Stimulated activated naive CD8-positive, alpha-beta T cell treated with anti-CD3 and anti-CD28 coated beads, Interleukin-15, amount 100 ng/mL, for 72 hours (primary cell): ENCODE data around the gene ARRDC3.
"Not testable (repeated sequence)": the region's sequence is repeated elsewhere in the genome, so short reads cannot be mapped to it uniquely, and the experiment has no call there.

Source experiments
- ATAC-seq: fragments of 150-1000 bp; cut with Tn5 transposase; 2 replicates; pipeline ENCODE4 v1.10.0; 2021; ENCODE audit warnings: mild to moderate bottlenecking, moderate library complexity
- DNase-seq, 2 donors: peaks; one replicate each; pipeline ENCODE4 v3.0.0; 2021 to 2022
- H3K27ac Mint-ChIP-seq, 2 donors: one replicate each; pipeline ENCODE4 v1.8.0; 2022; ENCODE audit warnings: mild to moderate bottlenecking in 2 of 2, mixed read lengths in 2 of 2, moderate library complexity in 2 of 2
- H3K27me3 Mint-ChIP-seq: one replicate; pipeline ENCODE4 v1.8.0; 2022; ENCODE audit warnings: mixed read lengths
- H3K4me1 Mint-ChIP-seq: one replicate; pipeline ENCODE4 v1.8.0; 2022; ENCODE audit warnings: mild to moderate bottlenecking, mixed read lengths
- H3K4me3 Mint-ChIP-seq, 2 donors: one replicate each; pipeline ENCODE4 v1.8.0; 2022; ENCODE audit warnings: mild to moderate bottlenecking in 2 of 2, mixed read lengths in 2 of 2, moderate library complexity in 1 of 2
- H3K9me3 Mint-ChIP-seq, 2 donors: one replicate each; pipeline ENCODE4 v1.8.0; 2022; ENCODE audit warnings: mixed read lengths in 2 of 2

Gene ARRDC3

GRCh38 chr5:91401175-91401574 is 18.1 kb upstream of the ARRDC3 start:
- H3K4me3 Mint-ChIP-seq, result no peak overlapping the region
- no peak overlapping the region for H3K27ac Mint-ChIP-seq
- no peak for ATAC-seq
- H3K9me3 Mint-ChIP-seq, result no peaks in the 10 kb centered on the region
- H3K4me1 Mint-ChIP-seq, result peaks cover 12% of the 10 kb centered on the region
- DNase-seq, result no peak
- H3K27me3 Mint-ChIP-seq, result no peaks in the 10 kb centered on the region

- H3K4me3 Mint-ChIP-seq, result peak overlapping the region in 1 of 2 donors; percentile 49
- no peaks in the 10 kb centered on the region for H3K9me3 Mint-ChIP-seq
- no peak for ATAC-seq
Measured at GRCh38 chr5:91397791-91398190, 14.7 kb upstream of the ARRDC3 start.

GRCh38 chr5:91390268-91390667 is 7.2 kb upstream of the ARRDC3 start:
- ATAC-seq (no peak), DNase-seq (no peak)
- H3K27ac Mint-ChIP-seq, result no peak overlapping the region
- H3K4me3 Mint-ChIP-seq, result no peak overlapping the region
- H3K4me1 Mint-ChIP-seq, result no peaks in the 10 kb centered on the region
- H3K27me3 Mint-ChIP-seq, result no peaks in the 10 kb centered on the region
- H3K9me3 Mint-ChIP-seq, result peaks cover 0 to 4% of the 10 kb centered on the region in 2 donors

More at GRCh38 chr5:91397791-91398190, 14.7 kb upstream of the ARRDC3 start:
- peaks cover 12% of the 10 kb centered on the region for H3K4me1 Mint-ChIP-seq
- H3K27me3 Mint-ChIP-seq, result no peaks in the 10 kb centered on the region
- peak overlapping the region in 1 of 2 donors; percentile 77 for H3K27ac Mint-ChIP-seq
- DNase-seq, result no peak

GRCh38 chr5:91389555-91389954 is 6.4 kb upstream of the ARRDC3 start:
- not testable (repeated sequence) for H3K4me1 Mint-ChIP-seq, H3K27ac Mint-ChIP-seq, ATAC-seq, H3K9me3 Mint-ChIP-seq, DNase-seq, H3K4me3 Mint-ChIP-seq, H3K27me3 Mint-ChIP-seq

- Mint-ChIP-seq H3K4me1 (peaks cover 11% of the 10 kb centered on the region), H3K9me3 (peaks cover 0 to 4% of the 10 kb centered on the region in 2 donors), H3K27ac (no peak overlapping the region), H3K4me3 (no peak overlapping the region), H3K27me3 (no peaks in the 10 kb centered on the region)
- DNase-seq, result no peak
- ATAC-seq, result no peak
Measured at GRCh38 chr5:91388362-91388761, 5.2 kb upstream of the ARRDC3 start.

- Mint-ChIP-seq H3K9me3 (peaks cover 0 to 4% of the 10 kb centered on the region in 2 donors), H3K27me3 (no peaks in the 10 kb centered on the region), H3K27ac (no peak overlapping the region), H3K4me1 (peaks cover 11% of the 10 kb centered on the region), H3K4me3 (no peak overlapping the region)
- ATAC-seq, result no peak
- no peak for DNase-seq
Measured at GRCh38 chr5:91386120-91386519, 3.0 kb upstream of the ARRDC3 start.

GRCh38 chr5:91385596-91385995 is 2.5 kb upstream of the ARRDC3 start:
- H3K4me1 Mint-ChIP-seq, result peaks cover 11% of the 10 kb centered on the region
- not testable (repeated sequence) for H3K27me3 Mint-ChIP-seq, DNase-seq, ATAC-seq, H3K9me3 Mint-ChIP-seq, H3K4me3 Mint-ChIP-seq, H3K27ac Mint-ChIP-seq

- H3K27ac Mint-ChIP-seq, result peak overlapping the region in 1 of 2 donors; percentile 1
- peak; percentile 33 to 37 for DNase-seq
- no peaks in the 10 kb centered on the region for H3K27me3 Mint-ChIP-seq
Measured at GRCh38 chr5:91384671-91385430, 1.7 kb upstream of the ARRDC3 start.

GRCh38 chr5:91383956-91384300 is 811 bp upstream of the ARRDC3 start:
- ATAC-seq, result no peak
- Mint-ChIP-seq H3K9me3 (no peaks in the 10 kb centered on the region), H3K4me3 (peak overlapping the region; percentile 89 to 97), H3K4me1 (peaks cover 11% of the 10 kb centered on the region), H3K27ac (peak overlapping the region; percentile 99), H3K27me3 (no peaks in the 10 kb centered on the region)
- peak in 1 of 2 donors; percentile 25 for DNase-seq

More at GRCh38 chr5:91384671-91385430, 1.7 kb upstream of the ARRDC3 start:
- H3K9me3 Mint-ChIP-seq, result peaks cover 0 to 4% of the 10 kb centered on the region in 2 donors
- H3K4me1 Mint-ChIP-seq, result peaks cover 11% of the 10 kb centered on the region
- H3K4me3 Mint-ChIP-seq, result peak overlapping the region; percentile 89 to 97
- ATAC-seq, result no peak

GRCh38 chr5:91382530-91383026 is 539 bp downstream of the ARRDC3 start:
- Mint-ChIP-seq H3K27me3 (no peaks in the 10 kb centered on the region), H3K27ac (peak overlapping the region; percentile 99), H3K9me3 (no peaks in the 10 kb centered on the region), H3K4me1 (peaks cover 17% of the 10 kb centered on the region), H3K4me3 (peak overlapping the region; percentile 89 to 97)
- no peak for ATAC-seq
- peak; percentile 19 to 38 for DNase-seq

- ATAC-seq, result no peak
- DNase-seq, result peak; percentile 51 to 74
- Mint-ChIP-seq H3K9me3 (no peaks in the 10 kb centered on the region), H3K4me3 (peak overlapping the region; percentile 89 to 97), H3K4me1 (peaks cover 25% of the 10 kb centered on the region), H3K27me3 (no peaks in the 10 kb centered on the region), H3K27ac (peak overlapping the region; percentile 99)
Measured at GRCh38 chr5:91381774-91382359, 1.2 kb downstream of the ARRDC3 start.

GRCh38 chr5:91381239-91381773 is 1.8 kb downstream of the ARRDC3 start:
- DNase-seq, result no peak
- Mint-ChIP-seq H3K4me1 (peaks cover 26% of the 10 kb centered on the region), H3K27me3 (no peaks in the 10 kb centered on the region)

GRCh38 chr5:91380491-91381238 is 2.5 kb downstream of the ARRDC3 start:
- peak overlapping the region; percentile 89 to 97 for H3K4me3 Mint-ChIP-seq
- peak overlapping the region; percentile 99 for H3K27ac Mint-ChIP-seq
- H3K27me3 Mint-ChIP-seq, result no peaks in the 10 kb centered on the region
- peaks cover 26% of the 10 kb centered on the region for H3K4me1 Mint-ChIP-seq
- H3K9me3 Mint-ChIP-seq, result no peaks in the 10 kb centered on the region
- peak; percentile 64 for ATAC-seq
- DNase-seq, result peak; percentile 87 to 94

More at GRCh38 chr5:91381239-91381773, 1.8 kb downstream of the ARRDC3 start:
- H3K27ac Mint-ChIP-seq, result peak overlapping the region; percentile 99
- no peak for ATAC-seq
- H3K4me3 Mint-ChIP-seq, result peak overlapping the region; percentile 89 to 97
- H3K9me3 Mint-ChIP-seq, result no peaks in the 10 kb centered on the region

GRCh38 chr5:91379914-91380490 is 3.1 kb downstream of the ARRDC3 start:
- Mint-ChIP-seq H3K4me3 (peak overlapping the region; percentile 92 to 97), H3K9me3 (no peaks in the 10 kb centered on the region), H3K27me3 (no peaks in the 10 kb centered on the region), H3K4me1 (peaks cover 28% of the 10 kb centered on the region), H3K27ac (peak overlapping the region; percentile 99)
- ATAC-seq, result peak; percentile 81
- DNase-seq, result peak; percentile 95 to 96
